KOPT-K1 (cell line): ENCODE data around the gene DIAPH3.

ENCODE experiments used
- H3K27ac ChIP-seq: fragments of 200-600 bp; sonication (generic); 2 replicates; pipeline ENCODE4 v1.5.1; 2016; ENCODE audit warnings: antibody characterized with exemption, mild to moderate bottlenecking, low read depth, low read length; ENCODE audit not compliant: poor library complexity, severe bottlenecking
- H3K36me3 ChIP-seq: fragments of 200-600 bp; sonication (generic); 2 replicates; pipeline ENCODE4 v1.5.1; 2017; ENCODE audit warnings: antibody characterized with exemption, mild to moderate bottlenecking, low read length, moderate library complexity; ENCODE audit not compliant: insufficient read depth
- H3K9me3 ChIP-seq: fragments of 200-600 bp; sonication (generic); 2 replicates; pipeline ENCODE4 v1.5.1; 2017; ENCODE audit warnings: antibody characterized with exemption, low read length, mild to moderate bottlenecking; ENCODE audit not compliant: insufficient read depth, poor library complexity, severe bottlenecking

The DIAPH3 gene

GRCh38 chr13:59770451-59770850 is 393.3 kb downstream of the DIAPH3 start:
- H3K9me3 ChIP-seq = no peaks in the 10 kb centered on the region
- H3K27ac ChIP-seq = no peak overlapping the region
- H3K36me3 ChIP-seq = no peaks in the 10 kb centered on the region

GRCh38 chr13:59766236-59766635 is 397.5 kb downstream of the DIAPH3 start:
- no peak overlapping the region for H3K27ac ChIP-seq
- no peaks in the 10 kb centered on the region for H3K9me3 ChIP-seq
- peaks cover 9% of the 10 kb centered on the region; the same call in 1 of the 2 replicates for H3K36me3 ChIP-seq

- Histone ChIP-seq H3K36me3 (no peaks in the 10 kb centered on the region), H3K9me3 (no peaks in the 10 kb centered on the region), H3K27ac (no peak overlapping the region)
Observed at GRCh38 chr13:59755632-59756290, 408.0 kb downstream of the DIAPH3 start.

- no peaks in the 10 kb centered on the region for H3K9me3 ChIP-seq
- H3K27ac ChIP-seq = no peak overlapping the region
- H3K36me3 ChIP-seq = no peaks in the 10 kb centered on the region
Observed at GRCh38 chr13:59754411-59754810, 409.3 kb downstream of the DIAPH3 start.

GRCh38 chr13:59750860-59751259 is 412.9 kb downstream of the DIAPH3 start:
- no peak overlapping the region for H3K27ac ChIP-seq
- no peaks in the 10 kb centered on the region for H3K36me3 ChIP-seq
- H3K9me3 ChIP-seq = no peaks in the 10 kb centered on the region

- H3K27ac ChIP-seq = no peak overlapping the region
- H3K36me3 ChIP-seq = no peaks in the 10 kb centered on the region
- H3K9me3 ChIP-seq = no peaks in the 10 kb centered on the region
Observed at GRCh38 chr13:59748046-59748445, 415.7 kb downstream of the DIAPH3 start.

GRCh38 chr13:59747529-59747928 is 416.2 kb downstream of the DIAPH3 start:
- no peak overlapping the region for H3K27ac ChIP-seq
- no peaks in the 10 kb centered on the region for H3K36me3 ChIP-seq
- no peaks in the 10 kb centered on the region for H3K9me3 ChIP-seq

GRCh38 chr13:59746291-59746962 is 417.3 kb downstream of the DIAPH3 start:
- Histone ChIP-seq H3K27ac (no peak overlapping the region), H3K36me3 (no peaks in the 10 kb centered on the region), H3K9me3 (no peaks in the 10 kb centered on the region)

- Histone ChIP-seq H3K27ac (no peak overlapping the region), H3K36me3 (no peaks in the 10 kb centered on the region), H3K9me3 (no peaks in the 10 kb centered on the region)
Observed at GRCh38 chr13:59745392-59745788, 418.3 kb downstream of the DIAPH3 start.

GRCh38 chr13:59744747-59745391 is 418.9 kb downstream of the DIAPH3 start:
- Histone ChIP-seq H3K36me3 (no peaks in the 10 kb centered on the region), H3K27ac (no peak overlapping the region), H3K9me3 (no peaks in the 10 kb centered on the region)

- no peaks in the 10 kb centered on the region for H3K9me3 ChIP-seq
- no peaks in the 10 kb centered on the region for H3K36me3 ChIP-seq
- H3K27ac ChIP-seq = no peak overlapping the region
Observed at GRCh38 chr13:59743195-59743594, 420.5 kb downstream of the DIAPH3 start.

- H3K27ac ChIP-seq = no peak overlapping the region
- H3K36me3 ChIP-seq = no peaks in the 10 kb centered on the region
- no peaks in the 10 kb centered on the region for H3K9me3 ChIP-seq
Observed at GRCh38 chr13:59742467-59742866, 421.3 kb downstream of the DIAPH3 start.

GRCh38 chr13:59738921-59739320 is 424.8 kb downstream of the DIAPH3 start:
- H3K27ac ChIP-seq = no peak overlapping the region
- no peaks in the 10 kb centered on the region for H3K9me3 ChIP-seq
- no peaks in the 10 kb centered on the region for H3K36me3 ChIP-seq

- no peaks in the 10 kb centered on the region for H3K9me3 ChIP-seq
- no peaks in the 10 kb centered on the region for H3K36me3 ChIP-seq
- no peak overlapping the region for H3K27ac ChIP-seq
Observed at GRCh38 chr13:59734393-59734792, 429.3 kb downstream of the DIAPH3 start.

GRCh38 chr13:59733744-59734143 is 430.0 kb downstream of the DIAPH3 start:
- H3K36me3 ChIP-seq = no peaks in the 10 kb centered on the region
- H3K27ac ChIP-seq = no peak overlapping the region
- no peaks in the 10 kb centered on the region for H3K9me3 ChIP-seq
